ENCODE results near the gene MAP3K9. TPM values are rescaled to one million over a fixed set of nuclear protein-coding genes. Genes with fewer than 3 reads are reported as not detected.

Gene MAP3K9
- total RNA-seq, 1 donor from 2014 or later: 13.0 TPM

DNA sequence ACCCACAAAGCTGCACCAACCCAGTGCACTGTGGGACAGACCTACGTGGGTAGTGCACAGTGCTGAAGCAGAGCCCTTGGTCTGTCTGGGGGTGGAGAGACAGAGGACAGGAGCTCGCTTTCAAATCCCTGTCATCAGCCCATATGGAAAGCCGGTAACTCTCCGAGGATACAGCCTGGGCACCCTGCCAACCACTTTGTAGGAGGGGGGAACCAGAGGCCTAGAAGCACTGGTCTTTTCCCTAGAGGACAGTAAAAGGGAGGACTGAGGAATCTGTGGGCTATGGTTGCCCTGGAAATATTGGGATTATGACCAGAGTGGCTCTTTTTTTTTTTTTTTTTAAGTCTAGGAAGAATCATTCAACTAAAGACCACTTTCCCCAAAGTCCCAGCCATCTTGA is 74.3 kb downstream of the MAP3K9 start:
- no peak for FAIRE-seq
- H3K79me2 ChIP-seq (ENCODE audit: insufficient read depth, low read length): no peaks in the 10 kb centered on the region
- no peak for TF ChIP-seq CTCF (IDR thresholded peaks at IDR 0.05; ENCODE audit: insufficient read depth, low read depth, low read length)
- no peak for TF ChIP-seq EZH2 (IDR thresholded peaks at IDR 0.05; ENCODE audit: insufficient read depth, low read length)

GRCh38 chr14:70731447-70732239 is 77.7 kb downstream of the MAP3K9 start:
- no peak overlapping the region for H3K27ac Mint-ChIP-seq (ENCODE audit: unreplicated experiment)
- peaks cover 2% of the 10 kb centered on the region for H3K27me3 Mint-ChIP-seq (ENCODE audit: low read depth, unreplicated experiment)
- Histone ChIP-seq H3K27ac (ENCODE audit: low read depth, low read length) (no peak overlapping the region), H3K4me1 (ENCODE audit: insufficient read depth, low read length) (no peaks in the 10 kb centered on the region), H3K79me2 (ENCODE audit: insufficient read depth, low read length) (no peaks in the 10 kb centered on the region), H3K27me3 (ENCODE audit: insufficient read depth, low read length) (no peaks in the 10 kb centered on the region), H3K36me3 (ENCODE audit: insufficient read depth, low read length) (no peaks in the 10 kb centered on the region), H3K9ac (ENCODE audit: low read length) (no peak overlapping the region), H3K4me3 (ENCODE audit: insufficient read depth, low read depth, low read length) (no peak overlapping the region), H3K9me3 (ENCODE audit: insufficient read depth, low read depth, low read length) (peaks cover 3% of the 10 kb centered on the region), H2AFZ (ENCODE audit: low read depth, low read length) (no peak overlapping the region), H4K20me1 (ENCODE audit: insufficient read depth, low read length) (no peaks in the 10 kb centered on the region), H3K4me2 (ENCODE audit: low read length) (no peak overlapping the region)
- TF ChIP-seq EZH2 (IDR thresholded peaks at IDR 0.05; ENCODE audit: insufficient read depth, low read length): no peak
- no peak for TF ChIP-seq CTCF (IDR thresholded peaks at IDR 0.05; ENCODE audit: insufficient read depth, low read depth, low read length)
- H3K4me3 Mint-ChIP-seq (ENCODE audit: unreplicated experiment): no peak overlapping the region
- no peaks in the 10 kb centered on the region for H3K4me1 Mint-ChIP-seq (ENCODE audit: low read depth, unreplicated experiment)
- peaks cover 3% of the 10 kb centered on the region for H3K9me3 Mint-ChIP-seq (ENCODE audit: unreplicated experiment)
- peaks cover 50% of the 10 kb centered on the region for H3K36me3 Mint-ChIP-seq (ENCODE audit: low read depth, unreplicated experiment)
- DNase-seq (ENCODE audit: low read depth): no peak
- no peak for FAIRE-seq

More for the DNA sequence above, 74.3 kb downstream of the MAP3K9 start:
- Histone ChIP-seq H3K9me3 (ENCODE audit: insufficient read depth, low read depth, low read length) (peaks cover 3% of the 10 kb centered on the region), H3K27me3 (ENCODE audit: insufficient read depth, low read length) (no peaks in the 10 kb centered on the region), H2AFZ (ENCODE audit: low read depth, low read length) (no peak overlapping the region), H3K36me3 (ENCODE audit: insufficient read depth, low read length) (no peaks in the 10 kb centered on the region), H3K27ac (ENCODE audit: low read depth, low read length) (no peak overlapping the region), H3K4me3 (ENCODE audit: insufficient read depth, low read depth, low read length) (no peak overlapping the region), H3K4me2 (ENCODE audit: low read length) (no peak overlapping the region), H3K4me1 (ENCODE audit: insufficient read depth, low read length) (no peaks in the 10 kb centered on the region), H3K9ac (ENCODE audit: low read length) (no peak overlapping the region), H4K20me1 (ENCODE audit: insufficient read depth, low read length) (no peaks in the 10 kb centered on the region)
- no peaks in the 10 kb centered on the region for H3K27me3 Mint-ChIP-seq (ENCODE audit: low read depth, unreplicated experiment)
- no peak for DNase-seq (ENCODE audit: low read depth)
- no peak overlapping the region for H3K27ac Mint-ChIP-seq (ENCODE audit: unreplicated experiment)
- peaks cover 3% of the 10 kb centered on the region for H3K9me3 Mint-ChIP-seq (ENCODE audit: unreplicated experiment)
- peaks cover 43% of the 10 kb centered on the region for H3K36me3 Mint-ChIP-seq (ENCODE audit: low read depth, unreplicated experiment)
- no peaks in the 10 kb centered on the region for H3K4me1 Mint-ChIP-seq (ENCODE audit: low read depth, unreplicated experiment)
- no peak overlapping the region for H3K4me3 Mint-ChIP-seq (ENCODE audit: unreplicated experiment)

- Mint-ChIP-seq H3K36me3 (ENCODE audit: low read depth, unreplicated experiment) (peaks cover 53% of the 10 kb centered on the region), H3K9me3 (ENCODE audit: unreplicated experiment) (peaks cover 5% of the 10 kb centered on the region), H3K27me3 (ENCODE audit: low read depth, unreplicated experiment) (peaks cover 3% of the 10 kb centered on the region), H3K4me3 (ENCODE audit: unreplicated experiment) (no peak overlapping the region), H3K4me1 (ENCODE audit: low read depth, unreplicated experiment) (no peaks in the 10 kb centered on the region), H3K27ac (ENCODE audit: unreplicated experiment) (no peak overlapping the region)
- H3K4me2 ChIP-seq (ENCODE audit: low read length): no peak overlapping the region
- H2AFZ ChIP-seq (ENCODE audit: low read depth, low read length): no peak overlapping the region
- no peaks in the 10 kb centered on the region for H3K79me2 ChIP-seq (ENCODE audit: insufficient read depth, low read length)
- H3K27ac ChIP-seq (ENCODE audit: low read depth, low read length): no peak overlapping the region
- no peak for TF ChIP-seq CTCF (IDR thresholded peaks at IDR 0.05; ENCODE audit: insufficient read depth, low read depth, low read length)
- no peak for TF ChIP-seq EZH2 (IDR thresholded peaks at IDR 0.05; ENCODE audit: insufficient read depth, low read length)
- no peak overlapping the region for H3K9ac ChIP-seq (ENCODE audit: low read length)
- H3K36me3 ChIP-seq (ENCODE audit: insufficient read depth, low read length): no peaks in the 10 kb centered on the region
- H3K4me3 ChIP-seq (ENCODE audit: insufficient read depth, low read depth, low read length): no peak overlapping the region
- H3K4me1 ChIP-seq (ENCODE audit: insufficient read depth, low read length): no peaks in the 10 kb centered on the region
- H3K27me3 ChIP-seq (ENCODE audit: insufficient read depth, low read length): no peaks in the 10 kb centered on the region
- H4K20me1 ChIP-seq (ENCODE audit: insufficient read depth, low read length): no peaks in the 10 kb centered on the region
- DNase-seq (ENCODE audit: low read depth): no peak
- peaks cover 3% of the 10 kb centered on the region for H3K9me3 ChIP-seq (ENCODE audit: insufficient read depth, low read depth, low read length)
- FAIRE-seq: no peak
Observed at GRCh38 chr14:70730393-70730792, 78.9 kb downstream of the MAP3K9 start.
